NCI-H748 (cell line): ENCODE results near the gene RNF151.
"Not testable (repeated sequence)": the region's sequence is repeated elsewhere in the genome, so short reads cannot be mapped to it uniquely, and the experiment has no call there.

ENCODE experiments used
- DNase-seq: peaks from one replicate; lab custom pipeline; 2025; ENCODE audit not compliant: unreplicated experiment; lab: John Stamatoyannopoulos, UW

Gene RNF151

GRCh38 chr16:1958715-1959268, 7.9 kb upstream of the RNF151 start:
- DNase-seq: no peak

- DNase-seq: peak; percentile 86
Observed at GRCh38 chr16:1959269-1960039, 7.2 kb upstream of the RNF151 start, which contains the start of gene NDUFB10. Gene NDUFB10, plus strand, starts transcription at chr16:1959538. Its CDS starts 87 bp downstream, at chr16:1959625.

GRCh38 chr16:1960665-1961630, 5.7 kb upstream of the RNF151 start:
- no peak for DNase-seq

GRCh38 chr16:1961651-1962067, 5.0 kb upstream of the RNF151 start:
- DNase-seq: no peak

GRCh38 chr16:1962161-1963153, 4.2 kb upstream of the RNF151 start:
- not testable (repeated sequence) for DNase-seq

GRCh38 chr16:1963806-1964505, 2.7 kb upstream of the RNF151 start:
- DNase-seq: peak; percentile 46

GRCh38 chr16:1964506-1965395, 1.9 kb upstream of the RNF151 start, which contains the start of gene RPS2:
Gene RPS2, minus strand, starts transcription at chr16:1964826. Its CDS starts 201 bp downstream, at chr16:1964625.
- peak; percentile 97 for DNase-seq

GRCh38 chr16:1965396-1966001, 1.2 kb upstream of the RNF151 start:
- DNase-seq: peak; percentile 7

- DNase-seq: no peak
Observed at GRCh38 chr16:1968146-1968953, 1.7 kb downstream of the RNF151 start.

GRCh38 chr16:1971796-1972489, 5.3 kb downstream of the RNF151 start, which contains the start of gene TBL3:
Gene TBL3, plus strand, starts transcription at chr16:1972053. Its CDS starts 112 bp downstream, at chr16:1972165.
- DNase-seq: peak; percentile 91

- no peak for DNase-seq
Observed at GRCh38 chr16:1972490-1972877, 5.8 kb downstream of the RNF151 start.

- DNase-seq: no peak
Observed at GRCh38 chr16:1973461-1974156, 7.0 kb downstream of the RNF151 start.

GRCh38 chr16:1974157-1975070, 7.8 kb downstream of the RNF151 start:
- no peak for DNase-seq

GRCh38 chr16:1975432-1976215, 9.0 kb downstream of the RNF151 start:
- no peak for DNase-seq
